Measurements from ENCODE around the gene OCSTAMP.

Gene OCSTAMP

DNA sequence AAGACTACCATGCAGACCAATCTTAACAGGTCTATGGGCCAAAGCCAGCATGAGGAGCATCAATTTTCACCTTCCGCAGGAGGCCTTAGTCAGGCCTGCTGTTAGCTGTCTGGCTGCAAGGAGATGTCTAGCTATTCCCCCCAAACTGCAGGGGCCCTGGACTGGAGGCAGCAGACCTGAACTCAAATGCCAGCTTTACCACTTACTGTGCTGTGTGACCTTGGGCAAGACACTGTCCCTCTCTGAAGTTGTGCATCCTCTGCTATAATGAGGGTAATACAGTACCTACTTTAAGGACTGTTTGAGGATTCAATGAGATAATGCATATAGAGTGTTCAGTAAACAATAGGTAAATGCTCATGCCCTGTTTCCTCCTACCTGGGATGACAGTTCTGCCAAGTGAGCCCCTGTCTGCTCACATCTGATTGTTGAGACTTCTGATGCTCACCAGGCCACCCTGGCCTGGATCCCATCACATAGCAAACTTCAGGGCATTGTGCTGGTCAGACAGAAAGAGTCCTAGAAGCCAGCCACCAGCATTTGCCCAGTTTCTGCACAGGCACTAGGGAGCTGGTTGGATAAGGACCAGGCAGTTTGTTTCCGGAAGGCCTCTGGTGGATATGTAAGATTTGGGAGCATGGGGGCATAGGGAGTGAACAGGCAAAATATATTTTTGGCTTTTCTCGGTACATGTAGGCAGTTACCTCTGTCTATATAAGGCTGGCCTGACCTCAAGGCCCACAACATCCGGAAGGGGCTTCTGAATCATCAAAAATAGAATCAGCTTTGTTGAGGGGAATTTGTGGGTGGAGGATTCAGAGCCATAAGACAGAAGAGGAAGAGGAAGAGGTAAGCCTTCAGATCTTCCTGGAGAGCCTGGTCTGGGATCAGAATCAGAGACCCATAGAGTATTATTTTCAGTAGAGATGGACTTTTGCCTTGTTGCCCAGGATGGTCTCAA, 2.3 kb upstream of the OCSTAMP start:
- TF ChIP-seq, protein P1, sequence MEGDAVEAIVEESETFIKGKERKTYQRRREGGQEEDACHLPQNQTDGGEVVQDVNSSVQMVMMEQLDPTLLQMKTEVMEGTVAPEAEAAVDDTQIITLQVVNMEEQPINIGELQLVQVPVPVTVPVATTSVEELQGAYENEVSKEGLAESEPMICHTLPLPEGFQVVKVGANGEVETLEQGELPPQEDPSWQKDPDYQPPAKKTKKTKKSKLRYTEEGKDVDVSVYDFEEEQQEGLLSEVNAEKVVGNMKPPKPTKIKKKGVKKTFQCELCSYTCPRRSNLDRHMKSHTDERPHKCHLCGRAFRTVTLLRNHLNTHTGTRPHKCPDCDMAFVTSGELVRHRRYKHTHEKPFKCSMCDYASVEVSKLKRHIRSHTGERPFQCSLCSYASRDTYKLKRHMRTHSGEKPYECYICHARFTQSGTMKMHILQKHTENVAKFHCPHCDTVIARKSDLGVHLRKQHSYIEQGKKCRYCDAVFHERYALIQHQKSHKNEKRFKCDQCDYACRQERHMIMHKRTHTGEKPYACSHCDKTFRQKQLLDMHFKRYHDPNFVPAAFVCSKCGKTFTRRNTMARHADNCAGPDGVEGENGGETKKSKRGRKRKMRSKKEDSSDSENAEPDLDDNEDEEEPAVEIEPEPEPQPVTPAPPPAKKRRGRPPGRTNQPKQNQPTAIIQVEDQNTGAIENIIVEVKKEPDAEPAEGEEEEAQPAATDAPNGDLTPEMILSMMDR (IDR thresholded peaks at IDR 0.05; ENCODE audit: low read depth, low read length): no peak

DNA sequence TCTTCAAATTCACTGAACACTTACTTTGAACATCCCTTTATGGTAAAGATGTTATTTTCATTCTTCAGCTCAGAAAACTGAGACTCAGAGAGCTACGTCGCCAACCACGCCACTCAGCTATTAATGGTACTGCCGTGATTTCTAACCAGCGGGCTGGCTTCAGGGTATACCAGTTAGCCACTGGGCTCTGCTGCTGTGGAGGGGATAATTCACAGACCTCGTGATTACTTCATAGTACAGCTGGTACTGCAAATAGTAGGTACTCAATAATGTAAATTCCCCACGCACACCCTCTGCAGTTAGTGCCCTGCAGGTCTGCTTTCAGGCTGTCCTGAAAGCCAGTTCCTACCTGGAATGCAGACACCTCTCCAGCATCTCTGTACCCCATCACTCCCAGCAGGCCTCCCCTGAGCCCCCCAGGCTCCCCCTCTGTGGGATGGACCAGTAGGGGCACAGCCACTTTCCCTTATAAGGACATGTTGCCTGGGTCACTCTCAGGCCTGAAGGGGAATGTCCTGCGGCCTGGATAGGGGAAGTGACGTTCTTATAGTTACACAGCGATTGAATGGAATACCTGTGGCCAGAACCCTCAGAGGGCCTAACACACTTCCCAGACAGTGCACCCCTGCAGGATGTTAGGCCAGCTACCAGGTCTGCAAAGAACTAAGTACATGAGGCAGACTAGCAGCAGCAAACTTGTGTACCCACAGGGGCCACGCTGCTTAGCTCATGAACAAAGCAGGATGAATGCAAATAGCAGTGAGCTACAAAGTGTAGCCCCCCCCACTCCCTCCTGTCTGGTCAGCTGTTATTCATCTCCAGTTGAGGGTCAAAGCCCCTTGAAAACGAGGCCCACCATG, 1.3 kb upstream of the OCSTAMP start:
- TF ChIP-seq, protein P1 (IDR thresholded peaks at IDR 0.05; ENCODE audit: low read depth, low read length): no peak
- no peak for DNase-seq (ENCODE audit: extremely low read depth, low read depth)

More for the DNA sequence above, 2.3 kb upstream of the OCSTAMP start:
- no peak for DNase-seq (ENCODE audit: extremely low read depth, low read depth)

DNA sequence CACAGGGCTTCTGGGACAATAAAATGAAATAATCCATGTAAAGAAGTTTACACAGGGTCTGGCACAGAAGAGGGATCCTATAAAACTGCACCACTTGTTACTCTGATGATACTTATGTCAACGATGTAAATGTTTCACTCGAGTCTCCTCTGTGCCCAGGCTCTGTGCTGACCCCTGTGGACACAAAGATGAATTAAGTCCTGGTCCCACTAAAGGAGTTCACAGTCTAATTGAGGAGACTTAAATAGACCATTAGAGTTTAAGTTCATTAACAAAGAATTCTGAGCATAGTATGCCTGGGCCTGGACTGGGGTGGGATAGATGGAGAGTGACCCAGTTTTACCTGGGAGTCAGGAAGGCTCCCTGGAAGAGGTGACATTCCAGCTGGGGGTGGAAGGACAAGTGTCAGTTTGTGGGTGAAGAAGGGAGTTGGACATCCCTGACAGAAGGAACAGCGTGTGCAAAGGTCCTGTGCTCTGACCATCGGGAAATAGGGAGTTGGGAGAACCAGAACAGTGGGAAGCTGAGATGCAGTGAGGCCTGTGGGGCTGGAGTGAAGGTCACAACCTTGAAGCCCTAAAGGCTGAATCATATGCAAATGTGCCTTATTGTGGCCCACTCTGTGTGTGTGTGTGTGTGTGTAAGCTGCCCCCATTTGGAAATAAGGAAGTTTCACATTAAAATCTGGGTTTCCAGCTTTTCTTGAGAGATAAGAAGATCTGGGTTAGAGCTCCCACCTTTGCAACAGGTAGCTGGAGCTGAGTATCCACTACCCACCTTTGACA, 1.1 kb downstream of the OCSTAMP start:
- TF ChIP-seq, protein P1 (IDR thresholded peaks at IDR 0.05; ENCODE audit: low read depth, low read length): no peak

DNA sequence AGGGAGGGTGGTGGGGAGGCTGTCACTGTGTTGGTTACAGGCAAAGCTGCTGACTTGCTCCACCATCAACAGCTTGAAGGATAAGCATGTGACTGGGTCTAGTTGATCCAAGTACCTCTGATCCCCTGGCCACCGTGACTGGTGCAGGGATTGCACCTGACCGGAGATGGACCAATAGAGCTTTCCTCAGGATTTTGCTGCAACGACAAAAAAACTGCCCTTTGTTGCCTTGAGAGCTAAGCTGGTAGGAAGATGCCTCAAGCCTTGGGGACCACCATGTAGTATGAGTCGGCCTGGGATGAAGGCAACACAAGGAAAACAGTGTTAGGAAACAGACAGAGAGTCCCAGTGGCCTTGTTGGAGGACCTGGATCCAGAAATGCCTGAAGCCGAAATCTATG, 1.8 kb downstream of the OCSTAMP start:
- TF ChIP-seq, protein P1 (IDR thresholded peaks at IDR 0.05; ENCODE audit: low read depth, low read length): no peak
- DNase-seq (ENCODE audit: extremely low read depth, low read depth): no peak

More for the DNA sequence above, 1.1 kb downstream of the OCSTAMP start:
- DNase-seq (ENCODE audit: extremely low read depth, low read depth): no peak

DNA sequence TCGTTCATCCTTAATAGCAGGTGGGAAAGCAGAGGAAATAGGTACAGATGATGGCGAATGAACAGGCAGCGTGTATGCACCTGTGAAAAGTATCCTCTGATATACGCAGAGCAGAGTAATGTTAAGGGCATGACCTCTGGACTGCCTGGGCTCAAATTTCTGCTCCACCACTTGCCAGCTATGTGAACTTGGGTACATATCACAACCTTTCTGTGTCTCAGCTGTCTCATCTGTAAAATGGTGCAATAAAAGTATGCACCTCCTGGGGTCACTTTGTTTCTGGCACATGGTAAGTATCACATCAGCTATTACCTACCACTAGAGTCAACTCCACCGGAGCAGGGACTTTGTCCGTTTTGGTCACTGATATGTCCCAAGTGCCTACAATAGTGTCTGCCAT, 2.5 kb downstream of the OCSTAMP start:
- TF ChIP-seq, protein P1 (IDR thresholded peaks at IDR 0.05; ENCODE audit: low read depth, low read length): no peak
- no peak for DNase-seq (ENCODE audit: extremely low read depth, low read depth)

DNA sequence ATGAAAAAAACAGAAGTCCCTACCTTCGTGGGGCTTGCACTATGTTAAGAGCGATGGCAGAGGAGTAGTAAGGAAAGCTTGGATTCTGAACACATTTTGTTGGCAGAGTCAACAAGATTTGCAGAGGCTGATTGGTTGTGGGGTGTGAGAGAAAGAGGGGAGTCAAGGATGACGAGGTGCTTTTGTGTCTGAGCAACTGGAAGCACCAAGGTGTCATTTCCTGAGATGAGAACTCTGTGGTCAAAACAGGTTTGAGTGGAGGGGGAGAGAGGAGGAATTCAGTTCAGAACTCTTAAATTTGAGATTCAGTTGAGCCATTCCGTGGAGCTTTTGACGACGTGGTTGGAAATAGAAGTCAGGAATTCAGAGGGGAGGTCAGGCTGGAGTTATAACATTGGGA, 3.5 kb downstream of the OCSTAMP start:
- TF ChIP-seq, protein P1 (IDR thresholded peaks at IDR 0.05; ENCODE audit: low read depth, low read length): no peak
- no peak for DNase-seq (ENCODE audit: extremely low read depth, low read depth)

Measured in AG09319 (cell line).